B cell (primary cell): ENCODE results near the gene ZNF750. TPM values are rescaled to one million over a fixed set of nuclear protein-coding genes. Genes with fewer than 3 reads are reported as not detected.

Source experiments
- ATAC-seq: fragments of 200-7000 bp; cut with Tn5 transposase; one replicate; pipeline ENCODE4 v1.10.0; 2021; ENCODE audit warnings: low read depth, mild to moderate bottlenecking, moderate number of reproducible peaks, moderate library complexity
- CTCF ChIA-PET: fragments of 350-600 bp; sonication (Branson Sonifier 250); formaldehyde crosslinking; loops from one replicate; lab custom pipeline; 2021; ENCODE audit warnings: antibody characterized with exemption, inconsistent platforms; lab: Charles Lee
- POLR2A ChIA-PET: fragments of 350-600 bp; sonication (Branson Sonifier 250); formaldehyde crosslinking; loops from one replicate; lab custom pipeline; 2021; ENCODE audit warnings: antibody characterized with exemption; lab: Charles Lee
- DNase-seq: peaks from one replicate; pipeline ENCODE4 v3.0.0; 2013
- H2AFZ ChIP-seq: 2 replicates; pipeline ENCODE4 v1.6.1; 2012; ENCODE audit warnings: mild to moderate bottlenecking, low read depth, low read length; ENCODE audit not compliant: insufficient read depth, poor library complexity, severe bottlenecking
- H3K27ac ChIP-seq, 2 donors: 1 replicate in 1 of 2; 2 replicates in 1 of 2; pipeline ENCODE4 v1.5.1; 2012 to 2013; ENCODE audit warnings: low read length in 2 of 2, mild to moderate bottlenecking in 2 of 2, moderate library complexity in 1 of 2
- H3K27me3 ChIP-seq, 4 experiments: fragments of 200-600 bp in 1 of 4; sonication (generic) in 1 of 4; replicated peaks in 1 of 4; 1 replicate in 2 of 4; 2 replicates in 2 of 4; pipeline versions ENCODE4 v1.6.1 to v1.7.0; 2013 to 2016; ENCODE audit warnings: low read length in 3 of 4, mild to moderate bottlenecking in 2 of 4, mixed read lengths in 1 of 4, moderate library complexity in 1 of 4; ENCODE audit not compliant: insufficient read depth in 4 of 4, control insufficient read depth in 3 of 4; ENCODE audit errors: control extremely low read depth in 1 of 4
- H3K36me3 ChIP-seq, 2 experiments: replicated peaks in 1 of 2; 1 replicate in 1 of 2; 2 replicates in 1 of 2; pipeline versions ENCODE4 v1.6.1 to v1.7.1; 2013; ENCODE audit warnings: low read length in 1 of 2; ENCODE audit not compliant: insufficient read depth in 2 of 2, control insufficient read depth in 1 of 2; ENCODE audit errors: control extremely low read depth in 1 of 2, extremely low read depth in 1 of 2
- H3K4me1 ChIP-seq, 2 donors: fragments of 200-600 bp in 1 of 2; sonication (generic) in 1 of 2; 1 replicate in 1 of 2; 2 replicates in 1 of 2; pipeline versions ENCODE4 v1.5.1 to v1.6.1; 2013 to 2017; ENCODE audit warnings: low read length in 2 of 2; ENCODE audit not compliant: control insufficient read depth in 2 of 2, insufficient read depth in 2 of 2
- H3K4me2 ChIP-seq: replicated peaks from 2 replicates; pipeline ENCODE3; 2012; ENCODE audit warnings: mild to moderate bottlenecking, low read depth, low read length; ENCODE audit not compliant: poor library complexity, severe bottlenecking
- H3K4me3 ChIP-seq, 5 experiments: fragments of 200-600 bp in 1 of 5; sonication (generic) in 1 of 5; 1 replicate in 3 of 5; 2 replicates in 2 of 5; pipeline versions ENCODE4 v1.5.1 to v1.7.0; 2011 to 2016; ENCODE audit warnings: low read length in 4 of 5, mild to moderate bottlenecking in 4 of 5, low read depth in 2 of 5, control low read depth in 1 of 5, moderate library complexity in 1 of 5; ENCODE audit not compliant: insufficient read depth in 1 of 5; ENCODE audit errors: control extremely low read depth in 1 of 5, extremely low read depth in 1 of 5
- H3K79me2 ChIP-seq: fragments of 200-600 bp; sonication (generic); one replicate; pipeline ENCODE4 v1.6.0; 2016; ENCODE audit warnings: low read length; ENCODE audit not compliant: control insufficient read depth, insufficient read depth
- H3K9ac ChIP-seq: fragments of 200-600 bp; sonication (generic); 2 replicates; pipeline ENCODE4 v1.6.1; 2017; ENCODE audit warnings: mild to moderate bottlenecking, low read length, moderate library complexity
- H3K9me3 ChIP-seq, 3 donors: one replicate each; pipeline versions ENCODE4 v1.6.1 to v1.7.1; 2013; ENCODE audit warnings: low read length in 2 of 3; ENCODE audit not compliant: control insufficient read depth in 2 of 3, insufficient read depth in 1 of 3; ENCODE audit errors: control extremely low read depth in 1 of 3
- H4K20me1 ChIP-seq: 2 replicates; pipeline ENCODE4 v1.6.0; 2012; ENCODE audit warnings: mild to moderate bottlenecking, low read length; ENCODE audit not compliant: insufficient read depth, control insufficient read depth, poor library complexity, severe bottlenecking
- H3K27ac Mint-ChIP-seq: one replicate; pipeline ENCODE4 v1.8.0; 2021; ENCODE audit warnings: mixed read lengths
- H3K27me3 Mint-ChIP-seq: one replicate; pipeline ENCODE4 v1.8.0; 2021; ENCODE audit warnings: mixed read lengths
- H3K4me1 Mint-ChIP-seq: one replicate; pipeline ENCODE4 v1.8.0; 2021; ENCODE audit warnings: mixed read lengths
- H3K4me3 Mint-ChIP-seq: one replicate; pipeline ENCODE4 v1.8.0; 2021; ENCODE audit warnings: mixed read lengths
- H3K9me3 Mint-ChIP-seq: one replicate; pipeline ENCODE4 v1.8.0; 2022; ENCODE audit warnings: mixed read lengths; ENCODE audit not compliant: insufficient read depth
- EZH2 ChIP-seq: IDR thresholded peaks from 2 replicates; pipeline ENCODE4 v1.6.1; 2012; ENCODE audit warnings: borderline replicate concordance, low read depth, mild to moderate bottlenecking, moderate library complexity, low read length; ENCODE audit not compliant: insufficient read depth, poor library complexity, severe bottlenecking
- WGBS: methylation state at CpG from one replicate; pipeline ENCODE4 v1.1.5; 2013; ENCODE audit warnings: missing lambda C conversion rate; ENCODE audit not compliant: insufficient coverage; 5-methylcytosine and 5-hydroxymethylcytosine counted together
- intact Hi-C: fragments of 100-400 bp; cut with micrococcal nuclease; formaldehyde crosslinking; loops from one replicate; pipeline ENCODE4 v1.10.0; 2022
- polyA plus RNA-seq: library from polyadenylated mRNA; depleted of rRNA; stranded (reverse); fragments of >200 nt; gene quantifications from 2 replicates; pipeline ENCODE4 v1.2.3, GENCODE V29; 2012
- total RNA-seq, 2 donors: library from RNA; stranded (reverse); fragments of 120-200 nt in 1 of 2; gene quantifications; 1 replicate in 1 of 2; 2 replicates in 1 of 2; pipeline versions ENCODE4 v1.2.3 to v1.2.4, GENCODE V29; 2013 to 2022
- TF ChIP-seq, protein P1 (sequence below): fragments of 200-600 bp; IDR thresholded peaks from one replicate; pipeline ENCODE4 v1.8.0; 2022; ENCODE audit warnings: antibody characterized with exemption, mild to moderate bottlenecking

ZNF750 gene
- total and polyA plus RNA-seq, 2 donors (not counting 1 experiment from before 2014, with no cell fraction given) = not detected

DNA sequence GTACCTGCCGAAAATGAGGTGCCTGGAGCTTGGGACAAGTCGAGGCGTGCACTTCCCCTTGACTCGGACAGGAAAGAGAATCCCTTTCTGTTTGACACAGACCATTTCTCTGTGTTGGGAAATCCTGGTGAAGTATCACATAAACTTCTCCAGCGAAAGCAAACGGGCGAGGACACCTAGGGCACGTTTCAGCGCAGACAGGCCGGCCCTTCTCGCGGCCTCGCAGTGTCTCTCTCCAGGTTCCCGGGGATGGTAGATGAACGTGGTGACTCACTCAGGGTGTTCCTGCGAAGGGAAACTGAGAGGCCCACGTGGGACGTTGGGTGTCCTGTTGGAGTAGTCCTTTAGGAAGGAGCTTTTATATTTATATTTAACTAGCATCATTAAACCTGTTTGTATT lies 36.3 kb upstream of the ZNF750 start:
- no peak overlapping the region for H3K4me3 ChIP-seq
- 85% methylated on average over 12 of the region's 18 CpGs for WGBS
- H3K9me3 ChIP-seq = peaks cover 0 to 5% (median 0%) of the 10 kb centered on the region in 3 donors
- Mint-ChIP-seq H3K27me3 (no peaks in the 10 kb centered on the region), H3K9me3 (no peaks in the 10 kb centered on the region), H3K27ac (no peak overlapping the region), H3K4me1 (peaks cover 28% of the 10 kb centered on the region), H3K4me3 (no peak overlapping the region)
- H3K4me1 ChIP-seq = peaks cover 25 to 27% of the 10 kb centered on the region in 2 donors
- POLR2A ChIA-PET = no interaction called here
- DNase-seq (no peak), ATAC-seq (no peak)
- H4K20me1 ChIP-seq = peaks cover 13% of the 10 kb centered on the region
- no peak overlapping the region for H3K9ac ChIP-seq
- H3K4me2 ChIP-seq = no peak overlapping the region
- H3K79me2 ChIP-seq = peaks cover 36% of the 10 kb centered on the region
- H3K27me3 ChIP-seq = peaks cover 0 to 14% (median 0%) of the 10 kb centered on the region in 4 experiments
- no peak overlapping the region for H3K27ac ChIP-seq
- TF ChIP-seq EZH2 = no peak
- TF ChIP-seq, protein P1, sequence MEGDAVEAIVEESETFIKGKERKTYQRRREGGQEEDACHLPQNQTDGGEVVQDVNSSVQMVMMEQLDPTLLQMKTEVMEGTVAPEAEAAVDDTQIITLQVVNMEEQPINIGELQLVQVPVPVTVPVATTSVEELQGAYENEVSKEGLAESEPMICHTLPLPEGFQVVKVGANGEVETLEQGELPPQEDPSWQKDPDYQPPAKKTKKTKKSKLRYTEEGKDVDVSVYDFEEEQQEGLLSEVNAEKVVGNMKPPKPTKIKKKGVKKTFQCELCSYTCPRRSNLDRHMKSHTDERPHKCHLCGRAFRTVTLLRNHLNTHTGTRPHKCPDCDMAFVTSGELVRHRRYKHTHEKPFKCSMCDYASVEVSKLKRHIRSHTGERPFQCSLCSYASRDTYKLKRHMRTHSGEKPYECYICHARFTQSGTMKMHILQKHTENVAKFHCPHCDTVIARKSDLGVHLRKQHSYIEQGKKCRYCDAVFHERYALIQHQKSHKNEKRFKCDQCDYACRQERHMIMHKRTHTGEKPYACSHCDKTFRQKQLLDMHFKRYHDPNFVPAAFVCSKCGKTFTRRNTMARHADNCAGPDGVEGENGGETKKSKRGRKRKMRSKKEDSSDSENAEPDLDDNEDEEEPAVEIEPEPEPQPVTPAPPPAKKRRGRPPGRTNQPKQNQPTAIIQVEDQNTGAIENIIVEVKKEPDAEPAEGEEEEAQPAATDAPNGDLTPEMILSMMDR = no peak
- no peak overlapping the region for H2AFZ ChIP-seq
- peaks cover 0 to 7% of the 10 kb centered on the region in 2 experiments for H3K36me3 ChIP-seq
- CTCF ChIA-PET = interaction anchor here (0.8 to 3.0 kb wide), 4 partner anchors 9 to 95 kb away, joined by 3 to 21 read pairs (median 6); no protein-coding TSS in a partner anchor
- intact Hi-C loops = no loop called here

DNA sequence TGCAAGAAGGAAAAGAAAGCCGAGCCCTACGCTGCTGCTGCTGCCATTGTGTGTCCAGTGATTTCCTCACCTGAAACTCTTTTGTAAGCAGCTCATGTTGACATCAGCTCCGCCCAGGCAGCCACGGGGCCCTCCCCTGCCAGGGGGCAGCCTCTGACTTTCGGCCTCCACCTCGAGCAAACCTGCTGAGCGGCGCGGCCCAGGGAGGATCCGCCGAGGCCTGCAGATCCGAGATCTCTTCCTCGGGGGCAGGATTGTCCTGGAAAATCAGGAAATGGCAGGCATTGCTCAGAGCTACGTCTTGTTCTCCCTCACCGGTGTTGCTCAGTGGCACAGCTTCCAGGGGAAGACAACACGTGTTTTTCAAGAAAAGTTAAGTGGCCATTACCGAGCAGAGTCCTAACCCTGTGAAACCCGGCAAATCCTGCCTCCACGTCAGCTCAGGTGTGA lies 35.6 kb upstream of the ZNF750 start:
- ChIA-PET CTCF (interaction anchor here (0.8 to 3.0 kb wide), 6 partner anchors 9 to 94 kb away, joined by 3 to 21 read pairs (median 6); no protein-coding TSS in a partner anchor), POLR2A (no interaction called here)
- H3K4me3 ChIP-seq = no peak overlapping the region
- DNase-seq = no peak
- H3K79me2 ChIP-seq = peaks cover 35% of the 10 kb centered on the region
- no peak overlapping the region for H3K9ac ChIP-seq
- peaks cover 0 to 15% (median 0%) of the 10 kb centered on the region in 4 experiments for H3K27me3 ChIP-seq
- no peak for ATAC-seq
- H3K9me3 ChIP-seq = peaks cover 0 to 9% (median 0%) of the 10 kb centered on the region in 3 donors
- H3K27ac ChIP-seq = no peak overlapping the region
- peaks cover 19% of the 10 kb centered on the region for H4K20me1 ChIP-seq
- Mint-ChIP-seq H3K4me3 (no peak overlapping the region), H3K9me3 (no peaks in the 10 kb centered on the region), H3K27me3 (no peaks in the 10 kb centered on the region), H3K4me1 (peaks cover 35% of the 10 kb centered on the region), H3K27ac (no peak overlapping the region)
- peaks cover 32 to 34% of the 10 kb centered on the region in 2 donors for H3K4me1 ChIP-seq
- H3K4me2 ChIP-seq = no peak overlapping the region
- TF ChIP-seq EZH2 = no peak
- TF ChIP-seq, protein P1 = no peak
- H2AFZ ChIP-seq = no peak overlapping the region
- WGBS = 97% methylated on average over 18 of the region's 19 CpGs
- intact Hi-C loops = no loop called here
- peaks cover 0 to 7% of the 10 kb centered on the region in 2 experiments for H3K36me3 ChIP-seq
